Stimulated activated CD4-positive, alpha-beta T cell treated with anti-CD3 and anti-CD28 coated beads, Interleukin-4, amount 100 ng/mL, for 4 hours (primary cell): Measurements from ENCODE around the gene LRP5.
"Not testable (repeated sequence)": the region's sequence is repeated elsewhere in the genome, so short reads cannot be mapped to it uniquely, and the experiment has no call there.

ENCODE experiments used
- DNase-seq, 2 experiments: peaks; one replicate each; pipeline ENCODE4 v3.0.0-alpha.2; 2020

LRP5 gene

GRCh38 chr11:68471360-68472340, 159.3 kb downstream of the LRP5 start:
- peak in 1 of 2 experiments; percentile 18 for DNase-seq

- no peak for DNase-seq
Observed at GRCh38 chr11:68472778-68473177, 160.4 kb downstream of the LRP5 start.

- no peak for DNase-seq
Observed at GRCh38 chr11:68473693-68474092, 161.3 kb downstream of the LRP5 start.

- DNase-seq = not testable (repeated sequence)
Observed at GRCh38 chr11:68475626-68476025, 163.2 kb downstream of the LRP5 start.

GRCh38 chr11:68479390-68479789, 167.0 kb downstream of the LRP5 start:
- no peak for DNase-seq

DNA sequence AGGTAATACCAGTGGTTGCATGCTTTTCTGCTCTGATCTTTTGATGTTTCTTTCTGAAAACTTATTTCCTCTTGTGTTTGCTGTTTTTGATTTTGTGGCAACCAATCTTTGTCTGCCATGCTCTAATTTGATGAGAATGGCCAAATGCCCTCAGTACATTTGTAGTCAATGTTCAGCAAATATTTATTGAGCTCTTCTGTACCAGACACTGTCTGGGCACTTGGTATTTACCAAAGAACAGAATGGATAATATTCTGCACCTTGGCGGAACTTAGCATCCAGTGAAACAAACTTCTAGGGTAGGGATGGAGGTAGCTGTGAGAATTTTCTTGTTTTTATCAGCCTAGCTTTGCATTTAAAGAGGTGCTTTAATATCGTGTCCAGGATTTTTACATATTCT, 167.8 kb downstream of the LRP5 start:
- DNase-seq = no peak

- no peak for DNase-seq
Observed at GRCh38 chr11:68480852-68481510, 168.6 kb downstream of the LRP5 start.

DNA sequence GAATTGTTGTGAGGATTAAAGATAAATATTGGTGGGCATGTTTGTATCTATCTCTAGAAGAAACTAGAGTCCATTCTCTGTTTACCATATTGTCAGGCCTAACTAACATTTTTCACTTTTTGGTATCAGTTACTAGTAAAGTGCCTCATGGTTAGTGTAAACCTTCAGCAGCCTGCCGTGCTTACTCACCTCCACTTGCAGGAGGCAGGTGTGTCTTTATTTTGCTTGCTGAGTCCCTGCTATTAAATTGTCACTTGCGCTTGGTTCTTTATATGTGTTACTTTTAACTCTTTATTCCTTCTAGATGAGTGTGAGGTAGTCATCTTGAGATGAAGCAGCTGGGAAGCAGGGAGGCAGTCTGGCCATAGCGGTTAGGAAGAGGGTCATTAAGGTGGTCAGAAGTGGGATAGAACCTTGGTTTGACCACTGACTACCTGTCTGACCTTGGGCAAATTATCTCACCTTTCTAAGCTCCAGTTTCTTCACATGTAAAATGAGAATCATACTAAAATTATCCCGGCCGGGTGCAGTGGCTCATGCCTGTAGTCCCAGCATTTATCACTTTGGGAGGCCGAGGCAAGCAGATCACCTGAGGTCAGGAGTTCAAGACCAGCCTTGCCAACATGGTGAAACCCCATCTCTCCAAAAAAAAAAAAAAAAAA, 169.3 kb downstream of the LRP5 start:
- DNase-seq = no peak

GRCh38 chr11:68488623-68489022, 176.2 kb downstream of the LRP5 start:
- no peak for DNase-seq

DNA sequence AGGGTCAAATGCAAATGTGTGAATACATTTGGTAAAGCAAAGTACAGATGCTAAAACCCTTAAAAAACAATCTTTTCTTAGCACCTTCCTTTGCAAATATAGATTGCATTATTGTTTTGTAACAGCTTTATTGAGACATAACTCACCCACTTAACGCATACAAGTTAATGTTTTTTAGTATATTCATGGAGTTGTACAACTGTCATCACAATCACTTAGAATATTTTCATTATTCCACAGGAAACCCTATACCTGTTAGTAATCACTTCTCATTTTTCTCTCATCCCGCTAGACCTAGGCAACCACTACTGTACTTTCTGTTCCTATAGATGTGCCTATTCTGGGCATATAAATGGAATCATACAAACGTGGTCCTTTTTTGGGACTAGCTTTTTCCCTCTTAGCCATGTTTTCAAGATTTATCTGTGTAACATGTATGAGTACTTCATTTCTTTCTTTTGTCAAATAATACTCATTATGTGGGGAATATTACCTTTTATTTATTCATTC, 182.9 kb downstream of the LRP5 start:
- no peak for DNase-seq

GRCh38 chr11:68495872-68496271, 183.5 kb downstream of the LRP5 start:
- no peak for DNase-seq

DNA sequence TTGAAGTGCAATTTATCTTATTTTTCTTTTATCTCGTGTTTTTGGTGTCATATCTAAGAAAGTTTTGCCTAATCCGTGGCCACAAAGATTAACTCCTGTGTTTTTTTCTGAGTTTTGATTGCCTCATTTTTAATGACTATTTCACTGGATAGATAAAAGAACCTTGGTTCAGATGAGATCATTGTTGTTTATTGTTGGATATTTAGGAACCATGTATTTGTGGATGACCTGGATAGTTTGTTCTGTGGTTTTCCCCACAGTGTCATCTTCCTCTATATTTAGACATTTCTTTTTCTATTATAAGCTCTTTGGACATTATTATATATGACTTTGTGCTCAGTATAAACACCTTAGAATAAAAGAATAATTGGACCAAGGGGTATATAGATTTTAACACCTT, 185.4 kb downstream of the LRP5 start:
- no peak for DNase-seq

- DNase-seq = no peak
Observed at GRCh38 chr11:68498321-68498720, 185.9 kb downstream of the LRP5 start.
